ENCODE data around the gene CIC. TPM values are rescaled to one million over a fixed set of nuclear protein-coding genes. Genes with fewer than 3 reads are reported as not detected.

Gene CIC
- total and polyA plus RNA-seq, 9 of the 15 experiments (the other 6 are each of a cell fraction or from before 2014, with no cell fraction given) = 0.07 to 44.7 (median 8.6) TPM

- TF ChIP-seq USF2 (CRISPR knock-in tag; IDR thresholded peaks at IDR 0.05) = peak; percentile 91
- no peak for TF ChIP-seq ZSCAN32 (CRISPR knock-in tag; IDR thresholded peaks at IDR 0.05)
- TF ChIP-seq ETS1 (conservative IDR thresholded peaks at IDR 0.05; ENCODE audit: control insufficient read depth, low read depth, low read length) = peak; percentile 73; the same call in 1 of the 2 replicates
- peak; percentile 61 for TF ChIP-seq FOSL1 (tag; conservative IDR thresholded peaks at IDR 0.05)
- TF ChIP-seq ZNF707 (CRISPR knock-in tag; conservative IDR thresholded peaks at IDR 0.05) = no peak
- peak; percentile 95 for TF ChIP-seq USF1 (CRISPR knock-in tag; IDR thresholded peaks at IDR 0.05)
- 0 out of 6 replicates have a peak, but pooled peaks of 1 of the 3 experiments have one; percentile 40 for TF ChIP-seq ZBTB11 (CRISPR knock-in tag; IDR thresholded peaks at IDR 0.05)
- TF ChIP-seq SUPT5H (IDR thresholded peaks at IDR 0.05) = peak; percentile 96
- no peak for TF ChIP-seq ZBTB1 (CRISPR knock-in tag; IDR thresholded peaks at IDR 0.05; ENCODE audit: borderline replicate concordance, low read depth)
- 0 out of 2 replicates have a peak, but pooled peaks have one; percentile 13 for TF ChIP-seq CBFA2T2 (conservative IDR thresholded peaks at IDR 0.05)
- TF ChIP-seq NBN (IDR thresholded peaks at IDR 0.05; ENCODE audit: low read depth) = peak; percentile 39; the same call in 1 of the 2 replicates
- 0 out of 2 replicates have a peak, but pooled peaks have one; percentile 4 for TF ChIP-seq SMARCE1 (IDR thresholded peaks at IDR 0.05)
- TF ChIP-seq BACH1 (tag; IDR thresholded peaks at IDR 0.05) = no peak
- TF ChIP-seq MXD1 (CRISPR knock-in tag; IDR thresholded peaks at IDR 0.05; ENCODE audit: borderline replicate concordance, poor library complexity, severe bottlenecking) = peak; percentile 32
- TF ChIP-seq ATF1 (CRISPR knock-in tag; IDR thresholded peaks at IDR 0.05) = no peak
- peak; percentile 88 for TF ChIP-seq ATF1 (tag; IDR thresholded peaks at IDR 0.05)
- TF ChIP-seq OTX1 (CRISPR knock-in tag; IDR thresholded peaks at IDR 0.05) = 0 out of 2 replicates have a peak, but pooled peaks have one; percentile 23
- TF ChIP-seq JUND (IDR thresholded peaks at IDR 0.05; ENCODE audit: borderline replicate concordance, low read depth, low read length) = peak; percentile 30; the same call in 1 of the 2 replicates
- TF ChIP-seq JUND (tag; IDR thresholded peaks at IDR 0.05; ENCODE audit: borderline replicate concordance, low read depth, low read length) = peak; percentile 10; the same call in 1 of the 3 replicates
- peak; percentile 85 for TF ChIP-seq PHF20 (IDR thresholded peaks at IDR 0.05; ENCODE audit: partially characterized antibody)
Measured at GRCh38 chr19:42219812-42220750, 49.0 kb upstream of the CIC start, which contains the start of gene ZNF526 (continued).
